ENCODE data around the gene JAM3.
"Not testable (repeated sequence)": the region's sequence is repeated elsewhere in the genome, so short reads cannot be mapped to it uniquely, and the experiment has no call there.

Gene JAM3

DNA sequence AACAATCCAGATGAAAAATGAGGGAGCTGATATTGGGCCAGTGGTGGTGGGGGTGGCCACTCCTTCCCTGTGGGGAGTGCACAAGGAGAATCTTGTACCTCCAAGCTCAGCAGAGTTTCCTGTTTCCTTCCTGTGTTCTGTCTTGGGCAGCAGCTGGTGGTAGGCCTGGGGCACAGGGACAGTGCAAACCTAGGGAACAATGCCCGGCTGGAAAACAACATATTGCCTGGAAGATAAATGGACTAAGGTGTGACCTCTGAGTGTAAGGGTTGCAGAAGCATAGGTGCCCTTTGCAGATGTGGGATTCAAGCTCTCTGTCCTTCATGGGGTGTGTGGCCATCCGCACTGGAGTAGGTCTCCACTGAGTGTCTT, 5.8 kb upstream of the JAM3 start:
- DNase-seq, result no peak

DNA sequence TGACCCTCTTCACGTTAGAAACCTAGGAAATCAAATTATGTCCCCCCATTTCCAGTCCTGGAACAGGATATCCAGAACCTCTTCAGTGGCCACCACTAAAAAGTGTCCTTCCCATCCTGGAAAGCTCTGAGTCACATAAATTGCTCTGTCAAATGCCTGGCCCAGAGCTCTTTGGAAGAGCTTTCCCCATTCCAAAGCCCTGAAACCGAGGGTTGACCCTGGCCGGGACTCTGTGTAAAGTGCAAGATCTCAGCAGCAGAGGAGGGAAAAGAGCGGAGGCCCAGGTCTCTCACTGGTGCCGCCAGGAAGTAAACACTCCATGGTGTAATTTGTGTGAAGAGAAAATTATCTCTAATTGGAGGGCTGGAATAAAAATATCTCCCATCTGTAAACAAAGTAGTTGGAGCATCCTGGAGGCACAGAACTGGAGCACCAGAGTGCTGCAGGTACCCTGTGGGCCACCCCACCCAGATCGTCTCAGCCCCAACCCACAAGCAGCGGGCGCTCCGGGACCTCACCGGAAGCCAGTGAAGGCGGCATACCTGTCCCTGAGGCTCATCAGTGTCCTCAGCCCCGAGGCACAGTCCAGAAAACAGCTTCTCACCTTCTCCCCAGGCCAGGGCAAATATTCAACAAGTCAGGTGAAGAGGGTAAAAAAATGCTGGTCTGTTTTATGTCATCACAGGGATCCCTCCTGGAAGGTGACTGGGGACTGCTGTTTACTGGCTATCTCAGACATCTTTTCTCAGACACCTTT, 4.7 kb upstream of the JAM3 start:
- no peak for DNase-seq

DNA sequence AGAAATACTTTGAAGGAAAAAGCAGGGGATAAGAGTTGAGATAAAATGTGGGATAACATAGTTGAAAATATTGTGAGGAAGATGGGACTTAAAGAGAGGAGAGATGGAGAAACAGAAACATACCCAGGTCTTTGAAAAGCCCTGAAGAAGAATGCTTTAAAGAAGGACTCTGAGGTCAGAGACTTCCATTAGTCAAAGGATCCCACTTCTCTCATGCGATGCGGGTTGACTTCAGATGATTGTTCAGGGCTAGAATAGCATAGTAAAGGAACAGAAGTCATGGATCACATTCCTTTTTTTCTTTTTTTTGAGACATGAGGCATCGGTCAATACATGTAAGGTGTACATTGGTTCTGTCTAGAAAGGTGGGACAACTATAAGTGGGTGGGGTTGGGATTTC, 3.5 kb upstream of the JAM3 start:
- no peak for DNase-seq

DNA sequence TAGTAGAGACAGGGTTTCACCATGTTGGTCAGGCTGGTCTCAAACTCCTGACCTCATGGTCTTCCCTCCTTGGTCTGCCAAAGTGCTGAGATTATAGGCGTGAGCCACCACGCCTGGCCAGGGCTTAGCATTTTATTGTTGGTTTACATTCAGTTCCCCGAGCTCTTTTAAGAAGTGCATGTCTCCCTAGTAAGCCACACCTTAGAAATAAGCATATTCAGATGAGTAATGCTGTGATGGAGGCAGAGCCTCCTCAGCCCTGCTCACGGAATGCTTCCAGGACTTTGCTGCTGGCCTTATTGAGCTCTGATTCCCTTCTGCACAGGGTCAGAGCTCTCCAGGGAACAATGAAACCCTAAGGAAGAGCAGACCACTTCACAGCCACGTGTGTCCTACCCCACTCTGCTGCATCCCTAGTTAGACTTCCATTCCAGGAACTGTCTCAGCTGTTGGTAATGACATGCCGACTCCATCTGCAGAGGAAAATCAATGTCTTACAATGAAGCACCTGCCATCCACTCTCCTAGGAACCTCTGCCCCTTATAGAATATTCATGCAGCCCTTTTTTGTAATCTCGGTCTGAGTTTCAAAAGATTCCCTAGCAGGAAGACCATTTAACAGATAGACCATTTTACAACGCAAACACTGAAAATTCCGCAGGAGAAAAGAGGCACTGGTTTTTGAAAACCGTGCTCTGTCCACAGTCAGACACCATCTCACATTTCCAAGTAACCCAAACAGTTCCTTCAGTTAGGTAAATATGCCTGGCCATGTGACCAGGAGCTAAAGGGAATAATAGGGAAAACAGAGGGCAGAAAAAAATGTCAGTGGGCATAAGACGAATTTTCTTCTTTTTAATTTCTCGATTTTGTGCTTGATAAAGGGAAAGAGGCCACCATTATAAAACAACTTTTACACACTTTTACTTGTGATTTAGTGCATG, 1.7 kb upstream of the JAM3 start:
- DNase-seq, result no peak

DNA sequence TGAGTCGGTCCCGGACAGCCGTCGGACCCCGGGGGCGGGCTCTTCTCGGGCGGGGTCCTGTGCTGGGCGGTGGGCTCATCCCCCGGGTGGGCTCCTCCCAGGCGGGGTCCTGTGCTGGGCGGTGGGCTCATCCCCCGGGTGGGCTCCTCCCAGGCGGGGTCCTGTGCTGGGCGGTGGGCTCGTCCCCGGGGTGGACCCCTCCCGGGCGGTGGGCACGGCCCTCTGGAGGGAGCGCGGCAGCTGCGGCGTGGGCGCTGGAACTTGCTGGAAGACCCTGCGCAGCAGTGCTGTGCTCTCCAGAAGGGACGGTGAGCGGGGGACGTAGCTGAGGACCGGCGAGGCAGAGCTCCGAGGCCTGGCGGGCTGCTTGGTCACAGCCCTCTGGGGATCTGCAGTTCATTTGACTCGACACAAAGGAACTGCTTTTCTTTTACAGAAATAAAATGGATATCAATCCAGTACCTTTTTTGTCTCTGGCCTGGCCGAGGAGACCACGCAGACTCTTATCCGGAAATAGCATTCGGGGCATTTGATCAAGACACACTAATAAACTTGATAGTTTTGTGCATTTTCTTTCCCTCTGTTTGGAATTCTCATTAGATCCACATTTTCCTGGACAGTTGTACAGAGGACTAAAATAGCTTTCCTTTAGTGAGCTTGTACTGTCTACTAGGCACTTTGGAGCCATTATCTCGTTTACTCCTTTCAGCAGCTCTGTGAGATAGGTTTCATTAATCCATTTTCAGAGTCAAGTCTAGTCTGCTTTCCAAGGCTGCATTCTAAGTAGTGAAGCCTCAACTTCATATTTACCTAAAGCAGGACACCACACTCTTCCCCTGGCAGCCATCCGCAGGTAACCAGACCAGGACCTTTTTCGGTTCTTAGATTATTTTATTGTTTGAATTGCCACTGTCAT, 812 bp downstream of the JAM3 start:
- DNase-seq, result no peak

DNA sequence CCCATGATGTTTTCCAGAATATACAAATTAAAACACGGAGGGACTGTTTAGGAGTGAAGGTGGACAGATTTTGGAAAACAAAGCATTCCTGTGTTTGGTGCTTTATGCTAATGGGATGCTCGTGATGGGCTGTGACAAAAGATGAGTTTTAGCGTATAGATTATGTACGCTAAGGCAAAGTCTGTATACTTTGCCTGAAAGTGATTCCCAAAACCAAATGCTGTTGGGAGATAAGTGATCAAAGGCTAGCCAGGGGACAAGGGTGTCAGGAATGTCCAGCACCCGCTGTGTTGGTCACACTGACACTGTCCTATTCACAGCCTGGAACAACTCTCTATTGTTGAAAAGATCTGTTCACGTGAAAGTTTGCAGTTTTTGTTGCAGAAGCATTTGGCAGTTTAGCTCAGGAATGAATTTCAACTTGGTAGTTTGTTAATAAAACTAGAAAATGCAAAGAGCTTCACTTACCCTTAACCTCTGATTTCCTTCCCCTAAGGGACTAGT, 1.5 kb downstream of the JAM3 start:
- no peak for DNase-seq

DNA sequence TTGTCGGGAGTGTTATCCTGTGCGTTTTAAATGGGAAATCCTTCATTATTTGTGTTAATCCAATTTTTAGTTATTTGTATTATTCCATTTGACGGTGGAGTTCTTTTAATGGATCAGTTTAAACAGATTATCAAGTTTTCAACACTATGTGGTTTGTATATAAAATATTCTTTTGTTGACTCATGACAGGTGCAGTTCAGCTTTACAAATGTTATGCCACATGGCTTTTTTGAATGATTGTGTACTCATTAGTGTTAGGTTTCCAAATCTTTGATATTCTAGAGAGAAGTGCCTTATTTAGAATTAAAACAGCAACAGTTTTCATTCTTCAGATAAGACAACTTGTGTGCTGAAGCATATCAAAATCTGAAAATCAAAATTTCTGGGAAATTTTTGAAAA, 2.4 kb downstream of the JAM3 start:
- no peak for DNase-seq

DNA sequence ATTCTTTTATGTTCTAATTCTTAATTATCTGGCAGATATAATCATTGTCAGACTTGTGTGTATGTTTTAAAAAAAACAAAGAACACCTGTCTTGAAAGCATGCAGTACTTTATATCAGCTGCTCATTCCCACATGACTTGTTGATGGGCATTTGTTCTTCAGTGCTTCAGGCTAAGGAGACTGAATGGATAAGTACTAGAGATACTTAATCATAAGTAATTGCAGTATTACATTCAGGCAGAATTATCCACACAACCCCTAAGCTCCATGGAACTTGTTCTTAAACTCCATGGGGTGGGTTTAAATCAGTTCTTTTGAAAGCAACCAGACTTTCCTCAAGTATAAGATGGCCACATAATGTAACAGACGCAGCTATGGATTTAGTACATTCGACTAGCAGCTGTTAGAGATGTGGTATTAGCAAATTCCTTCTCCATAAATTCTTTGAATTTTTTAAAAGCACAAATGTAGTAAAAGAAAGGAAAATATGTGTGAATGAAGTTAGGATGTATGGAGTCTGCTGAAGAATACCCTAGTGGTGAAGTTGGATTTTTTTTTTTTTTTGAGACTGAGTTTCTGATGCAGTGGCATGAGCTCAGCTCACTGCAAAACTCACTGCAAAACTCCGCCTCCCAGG, 3.0 kb downstream of the JAM3 start:
- DNase-seq, result no peak

DNA sequence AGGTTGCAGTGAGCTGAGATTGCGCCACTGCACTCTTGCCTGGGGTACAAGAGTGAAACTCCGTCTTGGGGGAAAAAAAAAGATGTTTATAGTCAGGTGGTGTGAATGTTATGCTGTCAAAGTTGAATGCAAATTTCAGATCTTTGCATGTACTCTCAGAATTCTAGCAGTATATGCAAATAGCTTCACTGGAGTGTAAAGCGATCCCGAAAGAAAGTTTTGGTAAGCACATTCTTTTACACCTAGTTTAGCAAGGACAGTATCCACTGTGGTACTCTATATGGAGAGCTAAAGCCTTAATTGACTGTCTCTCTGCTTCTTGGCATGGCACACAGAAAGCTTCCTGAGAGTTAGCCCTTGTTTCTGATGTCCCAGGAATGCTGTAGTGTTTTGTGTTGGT, 4.0 kb downstream of the JAM3 start:
- DNase-seq, result no peak

DNA sequence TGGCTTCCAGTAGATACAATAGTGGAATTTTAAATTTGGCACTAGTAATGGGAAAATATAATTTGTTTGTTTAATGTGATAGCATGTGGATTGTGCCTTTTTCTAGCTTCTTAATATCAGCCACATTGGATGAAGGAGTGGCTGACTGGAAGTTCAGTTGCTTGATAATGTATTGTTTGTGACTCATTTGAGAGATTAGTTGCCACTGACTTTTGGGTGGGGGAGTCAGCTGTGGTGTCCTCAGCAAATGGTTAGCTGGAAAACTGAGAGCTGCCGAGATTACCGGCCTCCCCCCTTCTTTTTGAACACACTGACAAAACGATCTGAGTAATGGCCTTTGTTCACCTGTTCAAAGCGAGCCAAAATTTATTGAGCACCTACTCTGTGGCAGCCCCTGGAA, 5.5 kb downstream of the JAM3 start:
- DNase-seq, result no peak

DNA sequence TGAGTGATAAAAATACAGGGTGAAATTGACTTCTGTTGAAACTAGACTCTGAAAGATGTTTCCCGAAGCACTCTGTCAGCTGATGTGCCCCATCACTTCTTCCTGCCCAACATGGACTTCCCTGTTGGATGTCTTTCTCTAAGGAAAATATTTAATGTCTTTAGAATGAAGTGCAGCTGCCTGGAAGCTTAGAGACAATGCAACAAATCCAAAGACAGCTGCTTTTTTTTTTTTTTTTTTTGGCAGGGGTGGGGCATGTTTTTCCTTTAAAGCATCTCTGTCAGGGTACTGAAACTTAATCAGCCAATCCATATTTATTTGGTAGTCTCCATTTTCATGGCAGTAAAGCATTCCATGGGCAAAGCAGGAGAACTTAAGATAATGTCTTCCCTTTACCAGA, 5.9 kb downstream of the JAM3 start:
- no peak for DNase-seq

DNA sequence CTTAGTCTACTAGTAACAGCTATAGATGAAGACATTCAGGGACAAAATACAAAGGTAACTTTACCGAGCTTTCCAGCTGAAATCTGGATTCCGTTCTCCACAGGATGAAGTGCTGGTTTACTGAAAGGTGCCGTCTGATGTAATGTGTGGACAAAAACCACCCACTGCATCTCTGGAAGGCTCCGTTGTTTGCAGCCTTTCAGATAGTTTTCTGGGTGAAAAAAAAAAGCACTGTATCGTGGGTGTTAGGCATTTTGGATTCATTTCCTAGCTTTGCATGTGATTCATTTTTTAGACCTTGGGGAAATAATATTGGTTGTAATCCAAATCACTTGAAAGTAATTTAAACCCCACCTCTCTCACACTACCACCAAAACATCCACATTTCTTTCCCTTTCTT, 10.4 kb downstream of the JAM3 start:
- no peak for DNase-seq

DNA sequence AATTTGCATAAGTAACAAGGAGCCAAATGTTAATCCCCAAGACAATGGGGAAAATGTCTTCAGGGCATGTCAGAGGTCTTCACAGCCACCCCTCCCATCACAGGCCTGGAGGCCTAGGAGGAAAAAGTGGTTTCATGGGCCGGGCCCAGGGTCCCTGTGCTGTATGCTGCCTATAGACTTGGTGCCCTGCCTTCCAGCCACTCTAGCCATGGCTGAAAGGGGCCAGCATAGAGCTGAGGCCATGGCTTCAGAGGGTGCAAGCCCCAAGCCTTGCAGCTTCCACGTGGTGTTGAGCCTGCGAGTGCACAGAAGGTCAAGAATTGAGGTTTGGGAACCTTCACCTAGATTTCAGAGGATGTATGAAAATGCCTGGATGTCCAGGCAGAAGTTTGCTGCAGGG, 12.4 kb downstream of the JAM3 start:
- DNase-seq, result not testable (repeated sequence)

DNA sequence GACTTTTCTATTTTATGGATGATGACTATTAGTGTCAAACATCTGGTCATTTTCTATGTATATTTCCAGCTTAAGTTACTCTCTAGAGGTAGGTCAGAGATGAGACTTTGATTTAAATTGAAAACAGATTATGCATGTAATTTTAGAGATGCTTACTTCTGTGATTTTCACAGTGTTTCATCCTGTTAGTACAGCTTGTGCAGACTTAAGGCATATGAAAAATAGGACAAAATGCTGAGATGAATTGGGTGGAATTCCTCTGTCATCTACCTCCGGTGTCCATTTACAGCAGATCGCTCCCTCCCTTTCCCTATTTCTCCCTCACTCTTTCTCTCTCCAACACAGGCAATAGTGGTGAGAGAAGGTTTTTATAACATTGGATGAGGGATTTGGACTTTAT, 14.1 kb downstream of the JAM3 start:
- DNase-seq, result no peak

DNA sequence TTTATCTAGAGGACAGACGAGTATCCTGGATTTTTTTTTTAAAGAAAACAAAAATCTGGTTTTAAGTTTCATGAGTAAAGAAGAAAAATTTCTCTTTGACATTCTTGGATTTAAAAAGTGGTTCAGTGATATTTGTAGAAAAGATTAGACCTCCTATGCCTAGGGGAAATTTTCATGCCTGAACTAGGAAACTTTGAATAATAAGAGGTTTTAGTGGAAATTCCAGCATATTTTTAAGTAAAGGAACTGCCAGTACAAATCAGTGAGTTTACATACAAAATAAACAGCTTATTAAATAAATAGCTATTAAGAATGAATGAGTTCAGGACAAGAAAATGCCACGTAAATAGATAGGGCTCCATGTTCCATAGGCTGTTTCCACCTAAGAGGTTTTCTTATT, 17.5 kb downstream of the JAM3 start:
- no peak for DNase-seq

DNA sequence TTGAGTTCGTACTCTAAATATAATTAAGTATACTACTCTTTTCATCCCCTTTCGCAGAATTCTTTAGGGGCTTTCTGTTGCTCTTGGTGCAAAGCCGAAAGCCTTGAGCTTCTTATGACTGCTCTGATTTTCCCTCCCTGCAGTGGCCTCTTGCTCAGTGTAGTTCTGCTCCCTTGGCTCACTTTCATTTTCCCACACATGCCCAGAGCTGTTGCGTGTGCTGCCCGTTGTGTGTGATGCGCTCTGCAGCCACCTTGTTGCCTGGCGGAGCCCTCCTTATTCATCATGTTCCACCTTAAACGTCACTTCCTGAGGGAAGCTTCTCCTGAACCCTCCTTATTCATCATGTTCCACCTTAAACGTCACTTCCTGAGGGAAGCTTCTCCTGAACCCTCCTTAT, 23.1 kb downstream of the JAM3 start:
- DNase-seq, result not testable (repeated sequence)

DNA sequence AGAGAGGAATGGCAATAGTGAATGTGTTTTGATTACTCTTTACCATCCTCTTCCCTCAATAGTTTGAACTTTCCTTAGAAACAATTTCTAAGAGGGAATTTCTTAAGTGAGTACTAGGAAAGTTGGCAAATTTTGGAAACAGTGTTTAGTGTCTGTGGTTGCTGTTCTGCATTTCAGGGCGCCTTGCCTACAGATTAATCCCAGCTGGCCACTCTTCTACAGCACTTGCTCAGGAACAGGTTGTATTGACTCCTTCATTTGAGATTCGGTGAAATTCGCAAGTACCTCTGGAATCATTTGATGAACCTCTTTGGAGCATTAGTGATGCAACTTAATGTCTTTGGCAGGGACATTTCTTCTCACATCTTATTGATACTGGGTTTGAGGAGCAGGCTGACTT, 28.3 kb downstream of the JAM3 start:
- no peak for DNase-seq

DNA sequence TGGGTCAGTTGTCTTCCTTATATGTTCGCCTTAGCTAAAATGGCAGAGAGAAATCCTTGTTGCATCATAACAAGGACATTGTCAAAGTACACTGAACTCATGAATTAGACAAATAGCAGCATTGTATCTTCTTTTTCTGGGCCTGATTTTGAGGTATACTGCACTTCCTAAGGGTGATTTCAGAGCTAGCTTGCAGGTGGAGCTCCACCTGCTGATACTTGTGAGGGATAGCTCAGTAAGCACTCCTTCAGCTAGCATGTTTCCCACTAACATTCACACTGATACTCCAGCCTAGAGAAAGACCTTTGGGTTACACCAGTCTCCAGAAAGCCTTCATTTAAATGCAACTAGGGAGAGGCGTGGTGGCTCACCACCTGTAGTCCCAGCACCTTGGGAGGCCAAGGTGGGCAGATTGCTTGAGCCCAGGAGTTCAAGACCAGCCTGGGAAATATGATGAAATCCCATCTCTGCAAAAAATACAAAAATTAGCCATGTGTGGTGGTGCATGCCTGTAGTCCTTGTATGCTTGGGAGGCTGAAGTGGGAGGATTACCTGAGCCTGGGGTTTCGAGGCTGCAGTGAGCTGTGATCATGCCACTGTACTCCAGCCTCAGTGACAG, 29.8 kb downstream of the JAM3 start:
- DNase-seq, result no peak

DNA sequence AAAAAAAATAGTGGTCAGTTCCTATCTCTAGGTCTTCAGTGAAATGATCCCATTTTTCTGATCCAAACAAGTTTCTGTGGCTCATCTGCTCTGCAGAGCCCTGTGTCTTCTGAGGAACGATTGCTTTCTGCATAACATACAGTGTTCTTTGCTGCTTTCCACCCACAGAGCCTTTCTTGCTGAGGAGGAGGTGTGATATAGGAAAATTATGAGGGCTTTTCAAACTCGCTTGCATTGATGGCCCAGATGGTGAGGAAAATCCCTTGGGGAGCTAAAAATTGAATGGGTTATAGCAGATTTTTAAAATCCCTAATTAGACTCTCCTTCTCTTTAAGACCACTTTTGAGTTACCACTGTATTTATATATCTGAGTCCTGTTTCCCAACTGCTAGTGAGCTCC, 31.3 kb downstream of the JAM3 start:
- DNase-seq, result no peak

DNA sequence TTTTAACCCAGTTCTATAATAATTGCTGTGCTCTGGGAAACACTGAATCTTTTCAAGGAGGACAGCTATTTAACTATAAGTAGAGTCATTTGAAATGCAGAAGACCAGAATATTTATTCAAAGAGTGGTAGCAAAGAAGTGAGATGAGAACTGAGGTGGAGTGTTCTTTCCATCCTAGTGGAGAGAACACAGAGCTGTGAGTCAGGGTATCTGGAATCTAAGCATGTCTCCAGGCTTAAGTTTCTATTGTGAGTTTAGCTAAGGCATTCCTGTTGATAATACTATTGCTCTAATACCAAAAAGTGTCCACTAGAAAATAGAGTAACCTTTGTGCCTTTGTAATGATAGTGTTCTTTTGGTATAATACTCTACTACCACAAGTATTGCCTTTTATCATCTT, 32.4 kb downstream of the JAM3 start:
- DNase-seq, result no peak

DNA sequence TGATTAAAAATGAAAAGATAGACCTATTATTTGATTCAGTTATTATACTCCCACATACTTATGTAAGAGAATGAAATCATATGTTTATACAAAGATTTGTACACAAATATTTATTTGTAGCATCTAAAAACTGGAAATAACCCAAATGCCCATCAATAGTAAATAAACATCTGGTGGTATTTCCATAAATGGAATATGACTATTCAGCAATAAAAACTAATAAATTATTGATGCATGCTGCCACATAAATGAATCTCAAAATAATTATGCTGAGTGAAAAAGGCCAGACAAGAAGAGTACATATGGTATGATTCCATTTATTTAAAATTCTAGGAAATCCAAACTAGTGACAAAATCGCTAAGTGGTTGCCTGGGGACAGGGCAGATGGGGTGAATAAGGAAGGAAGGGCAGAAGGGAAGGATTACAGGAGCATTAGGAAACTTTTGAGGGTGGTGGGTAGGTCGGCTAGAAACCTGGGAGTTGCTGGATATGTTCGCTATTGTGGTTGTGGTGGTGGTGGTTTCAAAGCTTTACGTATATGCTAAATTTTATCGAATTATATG, 41.5 kb downstream of the JAM3 start:
- DNase-seq, result no peak

DNA sequence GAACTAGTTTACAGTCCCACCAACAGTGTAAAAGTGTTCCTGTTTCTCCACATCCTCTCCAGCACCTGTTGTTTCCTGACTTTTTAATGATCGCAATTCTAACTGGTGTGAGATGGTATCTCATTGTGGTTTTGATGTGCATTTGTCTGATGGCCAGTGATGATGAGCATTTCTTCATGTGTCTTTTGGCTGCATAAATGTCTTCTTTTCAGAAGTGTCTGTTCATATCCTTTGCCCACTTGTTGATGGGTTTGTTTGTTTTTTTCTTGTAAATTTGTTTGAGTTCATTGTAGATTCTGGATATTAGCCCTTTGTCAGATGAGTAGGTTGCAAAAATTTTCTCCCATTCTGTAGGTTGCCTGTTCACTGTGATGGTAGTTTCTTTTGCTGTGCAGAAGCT, 44.9 kb downstream of the JAM3 start:
- not testable (repeated sequence) for DNase-seq

All from CD4-positive, alpha-beta T cell treated with Interleukin-4 for 4 hours (primary cell).